ENCODE data around the gene TLK1.

Gene TLK1

GRCh38 chr2:170975943-170976270, 184.8 kb downstream of the TLK1 start:
- Histone ChIP-seq H3K18ac (ENCODE audit: low read length) (no peak overlapping the region), H4K91ac (ENCODE audit: low read depth, low read length) (no peak overlapping the region)
- no CpG with 5 or more reads among the region's 4 CpGs for WGBS (ENCODE audit: extremely low coverage, insufficient coverage, insufficient read length)

DNA sequence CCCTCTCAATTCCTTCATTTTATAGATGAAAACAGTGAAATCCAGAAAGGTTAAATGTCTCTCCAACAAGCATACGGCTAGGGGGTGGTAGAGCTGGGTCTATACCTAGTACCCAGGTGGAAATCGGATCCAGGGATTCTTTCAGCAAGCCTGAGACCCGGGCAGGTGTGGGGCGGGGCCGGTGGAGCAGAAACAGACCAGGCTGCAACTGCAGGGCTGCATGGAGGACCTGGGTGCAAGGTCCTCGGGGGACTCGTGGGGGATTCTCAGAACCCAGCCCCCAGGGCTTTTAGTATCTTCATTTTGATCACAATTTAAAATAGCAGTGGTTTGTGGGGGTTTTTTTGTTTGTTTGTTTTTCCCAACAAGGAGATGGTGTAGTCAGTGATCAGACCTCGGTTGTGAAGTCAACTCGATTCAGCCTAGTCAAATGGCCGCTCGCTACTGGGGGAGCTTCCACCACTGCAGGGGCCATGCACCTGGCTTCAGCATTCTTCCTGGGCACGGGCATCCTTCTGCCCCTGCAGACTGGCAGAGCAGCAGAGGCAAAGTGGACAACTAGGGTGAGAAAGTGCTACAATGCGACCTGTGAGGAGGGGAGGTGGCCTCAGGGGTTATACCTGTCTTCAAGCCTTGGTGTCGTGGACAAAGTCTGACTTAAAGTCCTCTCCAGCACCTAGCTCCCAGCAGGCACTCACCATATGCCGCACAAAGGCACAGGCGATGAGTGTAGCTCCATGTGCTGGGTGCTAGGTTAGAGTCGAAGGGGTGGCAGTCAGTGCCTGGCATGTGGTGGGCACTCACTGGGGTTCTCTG, 185.4 kb downstream of the TLK1 start:
- H3K79me1 ChIP-seq (ENCODE audit: low read length) = peaks cover 6% of the 10 kb centered on the region
- no peaks in the 10 kb centered on the region for H3K9me3 ChIP-seq (ENCODE audit: insufficient read depth, low read depth, low read length)
- no peak overlapping the region for H3K23ac ChIP-seq (ENCODE audit: low read length)
- H2BK12ac ChIP-seq (ENCODE audit: low read length) = peak overlapping the region; percentile 36
- no peak overlapping the region for H3K4me3 ChIP-seq (ENCODE audit: low read depth, low read length)
- H3K9ac ChIP-seq (ENCODE audit: low read length) = peak overlapping the region; percentile 29
- H3K4me1 ChIP-seq (ENCODE audit: control insufficient read depth in 1 of 2, insufficient read depth in 2 of 2, low read length in 2 of 2) = peaks cover 13 to 16% of the 10 kb centered on the region in 2 experiments
- H2BK5ac ChIP-seq (ENCODE audit: low read depth, low read length, poor library complexity) = no peak overlapping the region
- H4K12ac ChIP-seq (ENCODE audit: low read depth, low read length) = no peak overlapping the region
- no peak overlapping the region for H4K8ac ChIP-seq (ENCODE audit: low read depth, low read length)
- no peaks in the 10 kb centered on the region for H3K79me2 ChIP-seq (ENCODE audit: control insufficient read depth, insufficient read depth, low read length, poor library complexity)
- no peak overlapping the region for H3K4me2 ChIP-seq (ENCODE audit: low read length)
- peak overlapping the region; percentile 71 for H2AK5ac ChIP-seq (ENCODE audit: low read length)
- no peak overlapping the region for H3K27ac ChIP-seq (ENCODE audit: low read depth, low read length)
- no peak overlapping the region for H4K91ac ChIP-seq (ENCODE audit: low read depth, low read length)
- no peak overlapping the region for H3K18ac ChIP-seq (ENCODE audit: low read length)
- no peak overlapping the region for H2BK120ac ChIP-seq (ENCODE audit: insufficient read depth, low read length, poor library complexity)
- no peak for DNase-seq
- no peaks in the 10 kb centered on the region for H3K36me3 ChIP-seq (ENCODE audit: control insufficient read depth in 1 of 2, insufficient read depth in 2 of 2, low read length in 2 of 2)
- no CpG with 5 or more reads among the region's 17 CpGs for WGBS (ENCODE audit: extremely low coverage, insufficient coverage, insufficient read length)
- H3K27me3 ChIP-seq (ENCODE audit: insufficient read depth, low read length) = no peaks in the 10 kb centered on the region
- H2AFZ ChIP-seq (ENCODE audit: insufficient read depth, low read length, poor library complexity) = no peak overlapping the region
- no peak overlapping the region for H3K4ac ChIP-seq (ENCODE audit: low read depth, low read length)
- H3K14ac ChIP-seq (ENCODE audit: low read length) = no peak overlapping the region

More at GRCh38 chr2:170975943-170976270, 184.8 kb downstream of the TLK1 start:
- H3K4me3 ChIP-seq (ENCODE audit: low read depth, low read length) = no peak overlapping the region
- H4K12ac ChIP-seq (ENCODE audit: low read depth, low read length) = no peak overlapping the region
- no peak overlapping the region for H3K27ac ChIP-seq (ENCODE audit: low read depth, low read length)
- H3K14ac ChIP-seq (ENCODE audit: low read length) = no peak overlapping the region
- no peak overlapping the region for H3K4ac ChIP-seq (ENCODE audit: low read depth, low read length)
- no peaks in the 10 kb centered on the region for H3K9me3 ChIP-seq (ENCODE audit: insufficient read depth, low read depth, low read length)
- no peak overlapping the region for H4K8ac ChIP-seq (ENCODE audit: low read depth, low read length)
- no peak overlapping the region for H2AFZ ChIP-seq (ENCODE audit: insufficient read depth, low read length, poor library complexity)
- no peak overlapping the region for H2BK12ac ChIP-seq (ENCODE audit: low read length)
- no peak overlapping the region for H2BK5ac ChIP-seq (ENCODE audit: low read depth, low read length, poor library complexity)
- H3K23ac ChIP-seq (ENCODE audit: low read length) = no peak overlapping the region
- H3K79me1 ChIP-seq (ENCODE audit: low read length) = peaks cover 6% of the 10 kb centered on the region
- no peak overlapping the region for H3K4me2 ChIP-seq (ENCODE audit: low read length)
- H3K9ac ChIP-seq (ENCODE audit: low read length) = no peak overlapping the region
- H3K27me3 ChIP-seq (ENCODE audit: insufficient read depth, low read length) = no peaks in the 10 kb centered on the region
- no peaks in the 10 kb centered on the region for H3K79me2 ChIP-seq (ENCODE audit: control insufficient read depth, insufficient read depth, low read length, poor library complexity)
- no peak overlapping the region for H2BK120ac ChIP-seq (ENCODE audit: insufficient read depth, low read length, poor library complexity)
- no peaks in the 10 kb centered on the region for H3K36me3 ChIP-seq (ENCODE audit: control insufficient read depth in 1 of 2, insufficient read depth in 2 of 2, low read length in 2 of 2)
- no peak for DNase-seq
- H2AK5ac ChIP-seq (ENCODE audit: low read length) = peak overlapping the region; percentile 71
- H3K4me1 ChIP-seq (ENCODE audit: control insufficient read depth in 1 of 2, insufficient read depth in 2 of 2, low read length in 2 of 2) = peaks cover 13 to 16% of the 10 kb centered on the region in 2 experiments

GRCh38 chr2:170974304-170974993, 186.2 kb downstream of the TLK1 start:
- Histone ChIP-seq H3K4ac (ENCODE audit: low read depth, low read length) (no peak overlapping the region), H3K79me1 (ENCODE audit: low read length) (peaks cover 6% of the 10 kb centered on the region), H3K9me3 (ENCODE audit: insufficient read depth, low read depth, low read length) (no peaks in the 10 kb centered on the region), H3K4me1 (ENCODE audit: control insufficient read depth in 1 of 2, insufficient read depth in 2 of 2, low read length in 2 of 2) (peaks cover 13 to 16% of the 10 kb centered on the region in 2 experiments), H4K8ac (ENCODE audit: low read depth, low read length) (peak overlapping the region; percentile 88), H3K4me3 (ENCODE audit: low read depth, low read length) (no peak overlapping the region), H4K12ac (ENCODE audit: low read depth, low read length) (no peak overlapping the region), H3K4me2 (ENCODE audit: low read length) (no peak overlapping the region), H2AK5ac (ENCODE audit: low read length) (no peak overlapping the region), H3K27me3 (ENCODE audit: insufficient read depth, low read length) (no peaks in the 10 kb centered on the region), H2BK5ac (ENCODE audit: low read depth, low read length, poor library complexity) (no peak overlapping the region), H4K91ac (ENCODE audit: low read depth, low read length) (peak overlapping the region; percentile 85), H2AFZ (ENCODE audit: insufficient read depth, low read length, poor library complexity) (peak overlapping the region; percentile 65), H2BK12ac (ENCODE audit: low read length) (no peak overlapping the region), H3K9ac (ENCODE audit: low read length) (no peak overlapping the region), H3K14ac (ENCODE audit: low read length) (no peak overlapping the region), H2BK120ac (ENCODE audit: insufficient read depth, low read length, poor library complexity) (no peak overlapping the region), H3K18ac (ENCODE audit: low read length) (no peak overlapping the region), H3K79me2 (ENCODE audit: control insufficient read depth, insufficient read depth, low read length, poor library complexity) (no peaks in the 10 kb centered on the region), H3K27ac (ENCODE audit: low read depth, low read length) (no peak overlapping the region), H3K36me3 (ENCODE audit: control insufficient read depth in 1 of 2, insufficient read depth in 2 of 2, low read length in 2 of 2) (no peaks in the 10 kb centered on the region), H3K23ac (ENCODE audit: low read length) (no peak overlapping the region)
- no CpG with 5 or more reads among the region's 11 CpGs for WGBS (ENCODE audit: extremely low coverage, insufficient coverage, insufficient read length)
- DNase-seq = peak; percentile 79 to 88

DNA sequence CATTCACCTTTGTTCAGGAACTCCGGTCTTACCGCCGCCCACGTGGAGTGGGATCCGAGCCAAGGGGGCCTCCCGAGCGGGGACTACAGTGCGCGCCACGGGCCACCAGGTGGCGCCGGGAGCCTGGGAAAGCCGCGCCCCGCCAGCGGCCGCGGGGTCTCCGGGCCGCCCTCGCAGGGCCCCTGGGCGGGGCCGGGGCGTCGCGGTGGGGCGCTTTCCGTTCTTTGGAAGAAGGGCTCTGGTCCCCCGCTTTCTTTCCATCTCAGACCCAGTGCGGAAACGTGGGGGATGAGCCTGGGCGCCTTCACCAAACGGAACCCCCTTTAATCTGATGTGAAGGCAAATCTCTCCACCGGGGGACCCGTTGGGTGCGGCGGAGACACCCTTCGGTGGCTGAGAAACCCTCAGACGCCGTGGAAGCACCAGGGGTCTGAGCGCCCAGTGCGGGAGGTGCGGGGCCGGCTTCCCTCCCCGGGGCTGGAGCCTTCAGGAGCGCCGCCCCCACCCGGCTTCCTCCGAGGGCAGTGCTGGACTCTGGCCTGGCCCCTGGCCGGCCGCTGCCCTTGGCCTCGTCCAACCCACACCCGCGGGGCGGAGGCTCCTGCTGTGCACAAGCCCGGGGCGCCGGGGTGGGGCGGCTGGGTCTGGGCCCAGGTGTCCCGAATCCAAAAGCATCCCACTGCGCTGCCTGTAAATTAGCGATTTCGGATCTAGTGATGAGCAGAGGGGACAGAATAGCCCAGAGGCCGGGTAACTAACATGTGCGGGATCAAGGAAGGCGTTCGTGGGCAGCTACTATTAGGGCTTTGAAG, 187.0 kb downstream of the TLK1 start:
- peak; percentile 82 to 85 for DNase-seq
- Histone ChIP-seq H3K27me3 (ENCODE audit: insufficient read depth, low read length) (no peaks in the 10 kb centered on the region), H3K18ac (ENCODE audit: low read length) (peak overlapping the region; percentile 42), H3K9ac (ENCODE audit: low read length) (peak overlapping the region; percentile 46), H3K4ac (ENCODE audit: low read depth, low read length) (peak overlapping the region; percentile 35), H3K36me3 (ENCODE audit: control insufficient read depth in 1 of 2, insufficient read depth in 2 of 2, low read length in 2 of 2) (peaks cover 0 to 4% of the 10 kb centered on the region in 2 experiments), H2BK120ac (ENCODE audit: insufficient read depth, low read length, poor library complexity) (peak overlapping the region; percentile 81), H3K23ac (ENCODE audit: low read length) (no peak overlapping the region), H4K8ac (ENCODE audit: low read depth, low read length) (peak overlapping the region; percentile 88), H3K4me1 (ENCODE audit: control insufficient read depth in 1 of 2, insufficient read depth in 2 of 2, low read length in 2 of 2) (peaks cover 13 to 16% of the 10 kb centered on the region in 2 experiments), H3K27ac (ENCODE audit: low read depth, low read length) (no peak overlapping the region), H3K9me3 (ENCODE audit: insufficient read depth, low read depth, low read length) (no peaks in the 10 kb centered on the region), H3K79me2 (ENCODE audit: control insufficient read depth, insufficient read depth, low read length, poor library complexity) (no peaks in the 10 kb centered on the region), H3K79me1 (ENCODE audit: low read length) (peaks cover 6% of the 10 kb centered on the region), H4K12ac (ENCODE audit: low read depth, low read length) (peak overlapping the region; percentile 96), H4K91ac (ENCODE audit: low read depth, low read length) (peak overlapping the region; percentile 85), H2BK5ac (ENCODE audit: low read depth, low read length, poor library complexity) (peak overlapping the region; percentile 29), H3K14ac (ENCODE audit: low read length) (peak overlapping the region; percentile 58), H3K4me3 (ENCODE audit: low read depth, low read length) (peak overlapping the region; percentile 62), H3K4me2 (ENCODE audit: low read length) (peak overlapping the region; percentile 89), H2BK12ac (ENCODE audit: low read length) (peak overlapping the region; percentile 32), H2AFZ (ENCODE audit: insufficient read depth, low read length, poor library complexity) (peak overlapping the region; percentile 65), H2AK5ac (ENCODE audit: low read length) (peak overlapping the region; percentile 34)
- no CpG with 5 or more reads among the region's 67 CpGs for WGBS (ENCODE audit: extremely low coverage, insufficient coverage, insufficient read length)

Measured in trophoblast cell (in vitro differentiated cells and primary cell).